ENCODE measurements around the gene EFNB1. TPM values are rescaled to one million over a fixed set of nuclear protein-coding genes. Genes with fewer than 3 reads are reported as not detected.

EFNB1 gene
- total and polyA plus RNA-seq, 10 of the 15 experiments (the other 5 are each of a cell fraction or from before 2014, with no cell fraction given), result 0.02 to 1.0 (median 0.81) TPM; not detected in 1

DNA sequence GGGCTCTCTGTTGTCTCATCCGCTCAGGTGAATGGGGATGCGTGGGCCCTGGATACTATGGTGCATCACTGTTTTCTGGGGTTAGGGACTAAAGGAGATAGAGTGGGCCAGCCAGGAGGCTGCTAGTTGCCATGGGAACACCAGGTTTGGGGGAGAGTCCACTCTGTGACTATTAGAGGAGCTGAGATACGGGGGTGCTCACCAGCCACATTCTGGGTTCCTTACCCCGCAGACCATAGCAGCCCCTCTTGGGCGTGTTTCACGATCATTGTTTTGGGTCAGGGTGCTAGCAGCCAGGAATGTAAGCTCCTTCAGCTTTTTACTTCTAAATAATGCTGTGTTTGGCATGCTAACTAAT, 4.6 kb downstream of the EFNB1 start:
- Histone ChIP-seq H2AFZ (ENCODE audit: control insufficient read depth, low read depth, low read length) (no peak overlapping the region), H4K20me1 (ENCODE audit: control insufficient read depth, insufficient read depth) (no peaks in the 10 kb centered on the region), H3K4me3 (no peak overlapping the region), H3K36me3 (ENCODE audit: control insufficient read depth in 2 of 2, insufficient read depth in 2 of 2, low read length in 1 of 2) (no peaks in the 10 kb centered on the region), H3K79me2 (ENCODE audit: control insufficient read depth, insufficient read depth, low read length) (no peaks in the 10 kb centered on the region), H3K9me3 (replicated peaks; ENCODE audit: control insufficient read depth, insufficient read depth, low read length) (no peaks in the 10 kb centered on the region; the same call in 2 of the 3 replicates), H3K4me2 (ENCODE audit: control insufficient read depth, insufficient read depth) (no peak overlapping the region), H3K4me1 (ENCODE audit: control insufficient read depth, insufficient read depth, low read length) (no peaks in the 10 kb centered on the region), H3K27me3 (replicated peaks in 1 of 2; ENCODE audit: control insufficient read depth in 2 of 2, insufficient read depth in 2 of 2, low read length in 1 of 2) (peaks cover 0 to 1% of the 10 kb centered on the region in 2 experiments; a peak in 2 of 4 replicates), H3K27ac (ENCODE audit: control insufficient read depth, insufficient read depth) (no peak overlapping the region), H3K9ac (ENCODE audit: control insufficient read depth, insufficient read depth, low read length) (no peak overlapping the region)
- SMC1A ChIA-PET (ENCODE audit: uncharacterized antibody, unreplicated experiment), result no interaction called here
- no TSS peak for BruUV-seq (replicated peaks)
- CTCF ChIA-PET, result no interaction called here
- POLR2A ChIA-PET, result no interaction called here
- 35% methylated on average over 6 of the region's 6 CpGs for WGBS (ENCODE audit: insufficient coverage, insufficient replicate concordance, low lambda C conversion rate, missing lambda C conversion rate)
- in situ Hi-C loops (cut with MboI), result no loop called here
- FAIRE-seq, result no peak
- RAD21 ChIA-PET (ENCODE audit: unreplicated experiment), result no interaction called here
- intact Hi-C loops (cut with micrococcal nuclease; ENCODE audit: unreplicated experiment), result no loop called here
- no peak for DNase-seq (ENCODE audit: low read depth, low spot score)
- ATAC-seq, result no peak
- TF ChIP-seq, protein P1, sequence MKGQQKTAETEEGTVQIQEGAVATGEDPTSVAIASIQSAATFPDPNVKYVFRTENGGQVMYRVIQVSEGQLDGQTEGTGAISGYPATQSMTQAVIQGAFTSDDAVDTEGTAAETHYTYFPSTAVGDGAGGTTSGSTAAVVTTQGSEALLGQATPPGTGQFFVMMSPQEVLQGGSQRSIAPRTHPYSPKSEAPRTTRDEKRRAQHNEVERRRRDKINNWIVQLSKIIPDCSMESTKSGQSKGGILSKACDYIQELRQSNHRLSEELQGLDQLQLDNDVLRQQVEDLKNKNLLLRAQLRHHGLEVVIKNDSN (IDR thresholded peaks at IDR 0.05; ENCODE audit: borderline replicate concordance, extremely low read length, insufficient read depth, low read depth, low read length), result no peak

DNA sequence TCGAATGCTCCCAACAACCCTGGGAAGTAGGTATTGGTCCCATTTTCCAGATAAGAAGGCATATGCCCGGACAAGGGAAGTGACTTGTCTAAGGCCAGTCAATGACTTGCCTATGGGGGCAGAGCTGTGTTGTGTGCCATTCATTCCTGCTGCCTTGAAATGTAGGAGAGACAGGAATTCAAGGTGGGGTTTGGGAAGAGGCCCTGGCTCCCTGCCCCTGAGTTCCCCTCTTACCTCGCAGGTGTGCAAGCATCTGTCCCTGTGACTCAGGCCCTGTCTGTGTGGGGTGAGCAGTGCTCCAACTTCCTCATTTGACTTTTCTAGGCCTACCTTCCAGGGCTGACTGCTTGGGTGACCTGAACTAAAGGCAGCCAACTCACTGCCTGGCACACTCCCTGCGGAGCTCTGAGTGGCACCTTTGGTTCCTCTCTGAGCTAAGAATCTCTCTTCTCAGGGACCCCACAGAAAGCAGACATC, 5.1 kb downstream of the EFNB1 start:
- DNase-seq (ENCODE audit: low read depth, low spot score) (no peak), ATAC-seq (0 out of 3 replicates have a peak, but pooled peaks have one; percentile 16), FAIRE-seq (no peak)
- H4K20me1 ChIP-seq (ENCODE audit: control insufficient read depth, insufficient read depth), result no peaks in the 10 kb centered on the region
- in situ Hi-C loops (cut with MboI), result no loop called here
- H3K79me2 ChIP-seq (ENCODE audit: control insufficient read depth, insufficient read depth, low read length), result no peaks in the 10 kb centered on the region
- no peaks in the 10 kb centered on the region for H3K36me3 ChIP-seq (ENCODE audit: control insufficient read depth in 2 of 2, insufficient read depth in 2 of 2, low read length in 1 of 2)
- ChIA-PET POLR2A (no interaction called here), SMC1A (ENCODE audit: uncharacterized antibody, unreplicated experiment) (no interaction called here), RAD21 (ENCODE audit: unreplicated experiment) (no interaction called here), CTCF (no interaction called here)
- H3K4me3 ChIP-seq, result no peak overlapping the region
- no peak overlapping the region for H3K27ac ChIP-seq (ENCODE audit: control insufficient read depth, insufficient read depth)
- no peaks in the 10 kb centered on the region; the same call in 2 of the 3 replicates for H3K9me3 ChIP-seq (replicated peaks; ENCODE audit: control insufficient read depth, insufficient read depth, low read length)
- 49% methylated on average over 4 of the region's 4 CpGs for WGBS (ENCODE audit: insufficient coverage, insufficient replicate concordance, low lambda C conversion rate, missing lambda C conversion rate)
- no peak overlapping the region for H3K9ac ChIP-seq (ENCODE audit: control insufficient read depth, insufficient read depth, low read length)
- H3K27me3 ChIP-seq (replicated peaks in 1 of 2; ENCODE audit: control insufficient read depth in 2 of 2, insufficient read depth in 2 of 2, low read length in 1 of 2), result peaks cover 0 to 1% of the 10 kb centered on the region in 2 experiments; a peak in 2 of 4 replicates
- BruUV-seq (replicated peaks), result no TSS peak
- H2AFZ ChIP-seq (ENCODE audit: control insufficient read depth, low read depth, low read length), result no peak overlapping the region
- intact Hi-C loops (cut with micrococcal nuclease; ENCODE audit: unreplicated experiment), result no loop called here
- H3K4me1 ChIP-seq (ENCODE audit: control insufficient read depth, insufficient read depth, low read length), result no peaks in the 10 kb centered on the region
- TF ChIP-seq SPI1 (IDR thresholded peaks at IDR 0.05; ENCODE audit: borderline replicate concordance, insufficient read depth, low read depth, low read length) (peak; percentile 34; the same call in 1 of the 2 replicates), EZH2 (IDR thresholded peaks at IDR 0.05; ENCODE audit: borderline replicate concordance, control insufficient read depth, low read depth, low read length) (no peak)
- H3K4me2 ChIP-seq (ENCODE audit: control insufficient read depth, insufficient read depth), result no peak overlapping the region
